ENCODE measurements around the gene NR1H3.

DNA sequence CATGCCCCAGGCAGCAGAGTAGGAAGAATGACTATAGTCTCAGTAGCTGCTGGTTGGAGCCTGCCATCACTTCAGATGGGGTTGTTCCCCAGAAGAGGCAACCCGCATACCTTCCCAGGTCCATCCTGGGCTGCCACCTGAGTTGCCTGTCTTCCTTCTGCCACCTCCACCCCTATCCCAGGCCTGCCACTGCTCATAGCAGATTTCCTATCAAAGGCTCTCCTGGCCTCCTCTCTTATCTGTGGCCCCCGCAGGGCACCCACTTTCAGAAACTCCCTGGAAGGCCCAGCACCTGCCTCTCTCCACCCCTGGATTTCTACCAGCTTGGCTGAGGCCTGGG, 649 bp upstream of the NR1H3 start:
- TF ChIP-seq, protein P1, sequence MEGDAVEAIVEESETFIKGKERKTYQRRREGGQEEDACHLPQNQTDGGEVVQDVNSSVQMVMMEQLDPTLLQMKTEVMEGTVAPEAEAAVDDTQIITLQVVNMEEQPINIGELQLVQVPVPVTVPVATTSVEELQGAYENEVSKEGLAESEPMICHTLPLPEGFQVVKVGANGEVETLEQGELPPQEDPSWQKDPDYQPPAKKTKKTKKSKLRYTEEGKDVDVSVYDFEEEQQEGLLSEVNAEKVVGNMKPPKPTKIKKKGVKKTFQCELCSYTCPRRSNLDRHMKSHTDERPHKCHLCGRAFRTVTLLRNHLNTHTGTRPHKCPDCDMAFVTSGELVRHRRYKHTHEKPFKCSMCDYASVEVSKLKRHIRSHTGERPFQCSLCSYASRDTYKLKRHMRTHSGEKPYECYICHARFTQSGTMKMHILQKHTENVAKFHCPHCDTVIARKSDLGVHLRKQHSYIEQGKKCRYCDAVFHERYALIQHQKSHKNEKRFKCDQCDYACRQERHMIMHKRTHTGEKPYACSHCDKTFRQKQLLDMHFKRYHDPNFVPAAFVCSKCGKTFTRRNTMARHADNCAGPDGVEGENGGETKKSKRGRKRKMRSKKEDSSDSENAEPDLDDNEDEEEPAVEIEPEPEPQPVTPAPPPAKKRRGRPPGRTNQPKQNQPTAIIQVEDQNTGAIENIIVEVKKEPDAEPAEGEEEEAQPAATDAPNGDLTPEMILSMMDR (IDR thresholded peaks at IDR 0.05) = no peak
- no peak for TF ChIP-seq POLR2A (IDR thresholded peaks at IDR 0.05)

Measured in Peyer's patch (tissue), 4 donors.